GM10266 (cell line): ENCODE results near the gene TECR.
"Not testable (repeated sequence)": the region's sequence is repeated elsewhere in the genome, so short reads cannot be mapped to it uniquely, and the experiment has no call there.

ENCODE experiments used
- DNase-seq: peaks from one replicate; pipeline ENCODE4 v3.0.0; 2012; ENCODE audit errors: extremely low spot score
- TF ChIP-seq, protein P1 (sequence below): IDR thresholded peaks from 2 replicates; pipeline ENCODE4 v1.5.1; 2012; ENCODE audit warnings: mild to moderate bottlenecking, low read depth; ENCODE audit not compliant: control insufficient read depth, insufficient read depth; ENCODE audit errors: missing control alignments

Gene TECR

DNA sequence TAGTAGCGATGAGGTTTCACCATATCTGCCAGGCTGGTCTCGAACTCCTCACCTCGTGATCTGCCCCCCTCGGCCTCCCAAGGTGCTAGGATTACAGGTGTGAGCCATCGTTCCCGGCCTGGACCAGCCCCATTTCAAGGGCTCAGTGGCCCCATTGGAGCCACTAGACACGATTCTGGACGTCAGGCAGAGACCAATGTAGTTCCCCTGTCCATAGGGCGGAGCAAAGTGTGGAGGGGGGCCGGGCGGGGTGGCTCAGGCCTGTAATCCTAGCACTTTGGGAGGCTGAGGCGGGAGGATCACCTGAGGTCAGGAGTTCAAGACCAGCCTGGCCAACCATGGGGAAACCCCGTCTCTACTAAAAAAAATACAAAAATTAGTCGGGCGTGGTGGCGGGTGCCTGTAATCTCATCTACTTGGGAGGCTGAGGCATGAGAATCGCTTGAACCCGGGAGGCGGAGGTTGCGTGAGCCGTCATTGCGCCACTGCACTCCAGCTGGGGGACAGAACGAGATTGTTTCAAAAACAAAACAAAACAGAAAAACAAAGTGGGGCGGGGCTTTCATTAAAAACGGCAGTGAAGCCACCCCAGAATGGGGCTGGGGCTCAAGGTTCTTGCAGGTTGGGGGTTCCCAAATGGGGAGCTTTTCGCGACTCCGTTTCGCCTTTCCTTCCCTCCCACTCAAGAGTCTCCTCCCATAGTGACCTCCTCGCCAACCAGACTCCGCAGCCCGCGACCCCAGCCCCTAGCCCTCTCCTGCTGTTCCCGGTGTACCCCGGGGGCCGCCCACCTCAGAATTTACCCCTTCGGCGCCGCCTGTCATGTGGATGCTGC, 758 bp upstream of the TECR start:
- no peak for DNase-seq
- TF ChIP-seq, protein P1, sequence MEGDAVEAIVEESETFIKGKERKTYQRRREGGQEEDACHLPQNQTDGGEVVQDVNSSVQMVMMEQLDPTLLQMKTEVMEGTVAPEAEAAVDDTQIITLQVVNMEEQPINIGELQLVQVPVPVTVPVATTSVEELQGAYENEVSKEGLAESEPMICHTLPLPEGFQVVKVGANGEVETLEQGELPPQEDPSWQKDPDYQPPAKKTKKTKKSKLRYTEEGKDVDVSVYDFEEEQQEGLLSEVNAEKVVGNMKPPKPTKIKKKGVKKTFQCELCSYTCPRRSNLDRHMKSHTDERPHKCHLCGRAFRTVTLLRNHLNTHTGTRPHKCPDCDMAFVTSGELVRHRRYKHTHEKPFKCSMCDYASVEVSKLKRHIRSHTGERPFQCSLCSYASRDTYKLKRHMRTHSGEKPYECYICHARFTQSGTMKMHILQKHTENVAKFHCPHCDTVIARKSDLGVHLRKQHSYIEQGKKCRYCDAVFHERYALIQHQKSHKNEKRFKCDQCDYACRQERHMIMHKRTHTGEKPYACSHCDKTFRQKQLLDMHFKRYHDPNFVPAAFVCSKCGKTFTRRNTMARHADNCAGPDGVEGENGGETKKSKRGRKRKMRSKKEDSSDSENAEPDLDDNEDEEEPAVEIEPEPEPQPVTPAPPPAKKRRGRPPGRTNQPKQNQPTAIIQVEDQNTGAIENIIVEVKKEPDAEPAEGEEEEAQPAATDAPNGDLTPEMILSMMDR = no peak

DNA sequence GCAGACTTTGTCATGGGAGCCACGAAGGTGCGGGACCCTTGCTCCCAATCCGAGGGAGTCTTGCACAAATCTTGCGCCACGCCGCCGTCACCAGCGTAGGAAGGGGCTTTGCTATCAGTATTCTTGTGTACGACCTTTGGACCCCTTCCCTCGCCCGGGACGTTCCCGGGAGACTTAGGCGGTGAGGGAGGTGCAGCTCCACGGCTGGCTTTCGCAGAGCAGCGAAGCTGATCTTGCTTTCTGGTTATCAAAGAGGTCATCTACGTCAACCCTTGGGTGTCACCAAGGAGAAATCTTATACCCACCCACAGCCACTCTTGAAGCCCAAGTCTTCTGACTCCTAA, 583 bp downstream of the TECR start:
- TF ChIP-seq, protein P1 = no peak
- no peak for DNase-seq

DNA sequence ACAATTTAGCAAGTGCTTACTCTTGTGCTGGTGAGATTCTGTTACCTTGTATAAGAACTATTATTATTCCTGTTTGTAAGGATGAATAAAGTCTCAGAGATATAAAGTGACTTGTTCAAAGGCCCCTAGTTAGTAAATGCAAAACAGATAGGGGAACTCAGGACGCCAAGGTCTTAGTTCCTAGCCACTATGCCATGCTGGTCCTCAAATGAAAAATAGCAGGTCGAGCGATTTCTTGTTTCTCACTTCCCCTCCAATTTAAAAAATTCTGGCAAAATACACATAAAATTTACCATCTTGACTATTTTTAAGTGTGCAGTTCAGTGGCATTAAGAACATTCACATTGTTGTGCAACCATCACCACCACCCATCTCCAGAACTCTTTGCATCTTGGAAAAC, 1.1 kb downstream of the TECR start:
- TF ChIP-seq, protein P1 = no peak

DNA sequence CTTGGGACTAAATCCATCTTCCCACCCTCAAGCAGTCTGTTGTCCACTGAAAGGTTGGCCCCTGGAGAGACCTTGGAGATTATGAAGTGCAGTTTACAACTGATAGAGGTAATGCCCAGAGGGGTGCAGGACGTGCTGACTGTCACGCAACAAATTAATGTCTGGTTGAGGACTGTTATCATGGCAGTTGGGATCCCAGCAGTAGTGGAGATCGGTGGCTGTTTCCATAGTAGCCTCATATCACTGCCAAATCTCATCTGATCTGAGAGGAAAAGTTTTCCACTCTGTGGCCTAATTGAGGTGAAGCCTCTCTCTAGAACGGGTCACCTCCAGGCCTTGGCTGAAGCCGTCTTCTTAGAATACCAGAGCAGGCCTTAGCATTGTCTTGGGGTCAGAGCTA, 4.1 kb downstream of the TECR start:
- TF ChIP-seq, protein P1 = no peak
- no peak for DNase-seq

More for the DNA sequence above, 1.1 kb downstream of the TECR start:
- DNase-seq = no peak

DNA sequence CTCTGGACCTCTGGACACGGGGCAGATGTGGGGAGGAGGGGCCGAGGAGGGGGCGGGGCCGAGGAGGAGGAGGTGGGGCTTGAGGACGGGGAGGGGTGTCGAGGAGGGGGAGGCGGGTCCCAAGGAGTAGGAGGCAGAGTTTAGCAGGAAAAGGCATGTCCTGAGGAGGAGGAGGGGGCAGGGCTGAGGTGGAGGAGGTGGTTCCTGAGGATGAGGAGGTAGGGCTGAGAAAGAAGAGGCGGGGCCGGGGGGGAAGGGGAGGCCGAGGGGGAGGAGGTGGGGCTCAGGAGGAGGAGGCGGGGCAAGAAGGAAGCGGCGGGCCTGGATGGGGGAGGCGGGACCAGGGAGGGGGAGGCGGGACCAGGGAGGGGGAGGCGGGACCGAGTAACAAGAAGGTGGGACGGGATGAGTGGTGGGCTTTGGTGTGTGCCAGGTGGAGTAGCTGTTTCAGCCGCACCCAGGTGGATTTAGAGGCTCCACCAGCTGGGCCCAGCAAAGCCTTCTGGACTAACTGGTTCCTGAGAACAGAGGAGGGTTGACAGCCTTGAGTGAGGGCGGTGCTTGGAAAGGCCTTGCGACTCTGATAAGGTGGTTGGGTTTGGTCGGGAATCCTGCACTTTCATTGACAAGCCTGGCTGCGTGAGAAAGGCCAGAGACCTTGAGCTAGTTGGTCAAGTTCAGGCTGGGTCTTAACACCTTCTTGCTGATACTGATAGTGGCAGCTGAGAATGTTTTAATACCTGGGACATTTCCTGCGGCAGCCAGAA, 7.7 kb downstream of the TECR start:
- DNase-seq = peak; percentile 51

DNA sequence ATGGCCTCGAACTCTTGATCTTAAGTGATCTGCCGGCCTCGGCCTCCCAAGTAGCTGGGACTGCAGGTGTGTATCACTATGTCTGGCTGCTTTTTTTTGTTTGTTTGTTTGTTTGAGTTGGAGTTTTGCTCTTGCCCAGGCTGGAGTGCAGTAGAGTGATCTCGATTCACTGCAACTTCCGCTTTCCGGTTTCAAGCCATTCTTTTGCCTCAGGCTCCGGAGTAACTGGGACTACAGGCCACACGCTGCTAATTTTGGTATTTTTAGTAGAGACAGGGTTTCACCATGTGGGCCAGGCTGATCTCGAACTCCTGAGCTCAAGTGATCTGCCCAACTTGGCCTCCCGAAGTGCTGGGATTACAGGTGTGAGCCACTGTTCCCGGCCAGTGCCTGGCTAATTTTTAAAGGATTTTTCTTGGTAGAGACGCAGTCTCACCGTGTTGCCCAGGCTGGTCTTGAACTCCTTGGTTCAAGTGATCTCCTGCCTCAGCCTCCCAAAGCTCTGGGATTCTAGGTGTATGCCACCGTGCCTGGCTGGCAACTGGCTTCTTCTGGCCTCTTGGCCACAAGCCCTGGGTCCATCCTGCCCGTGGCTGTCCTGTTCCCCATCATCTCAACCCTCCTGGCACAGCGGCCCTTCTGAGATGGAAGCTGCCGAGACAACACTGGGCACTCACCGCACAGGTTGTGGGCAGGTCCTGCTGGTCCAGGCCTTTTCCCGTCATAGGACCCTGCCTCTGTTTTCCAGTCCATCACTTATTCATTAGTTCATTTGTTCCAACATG, 11.5 kb downstream of the TECR start:
- DNase-seq = no peak
- TF ChIP-seq, protein P1 = no peak

More for the DNA sequence above, 7.7 kb downstream of the TECR start:
- TF ChIP-seq, protein P1 = no peak

DNA sequence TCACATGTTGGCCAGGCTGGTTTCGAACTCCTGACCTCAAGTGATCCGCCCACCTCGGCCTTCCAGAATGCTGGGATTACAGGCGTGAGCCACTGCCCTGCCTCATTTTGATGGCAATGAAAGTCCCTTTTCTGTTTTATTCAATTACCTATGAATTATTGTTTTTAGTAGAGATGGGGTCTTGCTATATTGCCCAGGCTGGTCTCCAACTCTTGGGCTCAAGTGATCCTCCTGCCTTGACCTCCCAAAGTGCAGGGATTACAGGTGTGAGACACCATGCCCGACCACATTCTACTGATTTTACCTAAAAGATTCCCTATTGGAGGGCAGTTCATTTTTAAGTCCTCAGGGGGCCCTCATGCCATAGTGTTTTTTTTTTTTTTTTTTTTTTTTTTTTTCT, 12.6 kb downstream of the TECR start:
- DNase-seq = not testable (repeated sequence)
